MCF 10A (cell line): ENCODE results near the gene PDE4D. TPM values are rescaled to one million over a fixed set of nuclear protein-coding genes. Genes with fewer than 3 reads are reported as not detected.

Source experiments
- BruUV-seq: library from RNA; stranded (reverse); fragments of 400-500 nt; replicated peaks from 2 replicates; lab custom pipeline; 2021; lab: Mats Ljungman, UMichigan
- CTCF ChIA-PET: fragments of 300-600 bp; sonication (Branson Sonifier 250); formaldehyde crosslinking; extraction: SDS; loops from one replicate; lab custom pipeline; 2021; ENCODE audit warnings: antibody characterized with exemption, inconsistent platforms; lab: Yijun Ruan, JAX
- POLR2A ChIA-PET: fragments of 300-600, 350-650 bp; sonication (Branson Sonifier 250); formaldehyde crosslinking; extraction: SDS; loops from one replicate; lab custom pipeline; 2020; ENCODE audit warnings: antibody characterized with exemption, inconsistent platforms; lab: Yijun Ruan, JAX
- DNase-seq: peaks from one replicate; pipeline ENCODE4 v3.0.0-alpha.2; 2018; ENCODE audit not compliant: unreplicated experiment
- H3K27ac Mint-ChIP-seq: one replicate; pipeline ENCODE4 v1.8.0; 2022; ENCODE audit warnings: mild to moderate bottlenecking, low read depth, mixed read lengths; ENCODE audit not compliant: unreplicated experiment
- H3K27me3 Mint-ChIP-seq: one replicate; pipeline ENCODE4 v1.8.0; 2022; ENCODE audit warnings: mixed read lengths; ENCODE audit not compliant: insufficient read depth, unreplicated experiment
- H3K36me3 Mint-ChIP-seq: one replicate; pipeline ENCODE4 v1.8.0; 2022; ENCODE audit warnings: mild to moderate bottlenecking, moderate library complexity, mixed read lengths; ENCODE audit not compliant: insufficient read depth, unreplicated experiment
- H3K4me1 Mint-ChIP-seq: one replicate; pipeline ENCODE4 v1.8.0; 2022; ENCODE audit warnings: mixed read lengths; ENCODE audit not compliant: insufficient read depth, unreplicated experiment
- H3K4me3 Mint-ChIP-seq: one replicate; pipeline ENCODE4 v1.8.0; 2022; ENCODE audit warnings: mild to moderate bottlenecking, moderate library complexity, mixed read lengths; ENCODE audit not compliant: unreplicated experiment
- H3K9me3 Mint-ChIP-seq: one replicate; pipeline ENCODE4 v1.8.0; 2022; ENCODE audit warnings: mixed read lengths; ENCODE audit not compliant: unreplicated experiment
- intact Hi-C: fragments of 100-400 bp; cut with micrococcal nuclease; formaldehyde crosslinking; loops from 2 replicates; pipeline ENCODE4 v1.14.1; 2022
- total RNA-seq: library from RNA; stranded (reverse); gene quantifications from 2 replicates; pipeline ENCODE4 v1.2.3, GENCODE V29; 2022
- TF ChIP-seq, protein P1 (sequence below): fragments of 200-600 bp; IDR thresholded peaks from one replicate; pipeline ENCODE4 v1.8.0; 2022; ENCODE audit warnings: antibody characterized with exemption, mild to moderate bottlenecking; ENCODE audit not compliant: unreplicated experiment

The PDE4D gene
- total RNA-seq, 1 experiment from 2014 or later, result 85.0 TPM

DNA sequence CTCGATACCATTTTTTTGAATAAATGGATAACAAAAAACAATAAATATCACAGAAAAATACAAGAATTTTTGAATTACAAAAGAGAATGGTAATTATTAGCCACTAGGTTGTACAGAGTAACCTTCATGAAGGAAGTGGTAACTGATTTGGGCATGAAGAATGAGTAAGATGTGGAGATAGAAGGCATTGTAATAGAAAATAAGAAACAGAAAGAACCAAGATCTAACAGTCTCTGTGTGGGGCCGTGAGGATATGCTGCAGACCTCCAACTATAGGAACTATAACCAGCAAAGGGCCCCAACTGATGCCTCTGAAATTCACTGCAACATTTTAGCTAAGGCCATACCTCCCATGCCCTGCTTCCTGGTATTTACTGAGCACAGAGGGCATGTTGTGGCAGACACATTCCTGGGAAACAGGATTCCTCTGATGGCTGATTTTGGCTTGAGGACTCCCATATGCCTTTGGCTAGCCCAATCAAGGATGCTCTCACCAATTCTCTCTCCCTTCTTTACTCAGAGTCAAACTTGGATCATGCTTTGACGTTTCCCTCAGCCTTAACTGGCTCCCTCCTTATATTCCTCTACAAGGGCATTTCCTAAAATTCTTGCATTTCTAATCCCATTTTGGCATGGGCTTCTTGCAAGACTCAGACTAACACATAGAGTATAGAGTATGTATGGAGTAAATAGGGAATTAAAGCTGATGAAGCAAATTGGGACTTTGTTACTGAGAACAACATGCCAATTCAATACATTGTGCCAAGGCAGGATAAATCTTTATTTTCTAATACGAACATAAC is 208.9 kb downstream of the PDE4D start:
- no peaks in the 10 kb centered on the region for H3K9me3 Mint-ChIP-seq
- peaks cover 37% of the 10 kb centered on the region for H3K36me3 Mint-ChIP-seq
- BruUV-seq, result TSS peak; percentile 9
- H3K4me1 Mint-ChIP-seq, result peaks cover 19% of the 10 kb centered on the region
- no peak for DNase-seq
- peak overlapping the region; percentile 44 for H3K27ac Mint-ChIP-seq
- intact Hi-C loops, result no loop called here
- ChIA-PET POLR2A (interaction anchor here (1.4 kb wide), 1 partner anchor 10 kb away, joined by 3 read pairs; no protein-coding TSS in a partner anchor), CTCF (interaction anchor here (0.7 to 1.8 kb wide), 3 partner anchors 11 to 496 kb away, joined by 3 to 5 read pairs (median 3); no protein-coding TSS in a partner anchor)
- H3K4me3 Mint-ChIP-seq, result no peak overlapping the region
- H3K27me3 Mint-ChIP-seq, result no peaks in the 10 kb centered on the region
- TF ChIP-seq, protein P1, sequence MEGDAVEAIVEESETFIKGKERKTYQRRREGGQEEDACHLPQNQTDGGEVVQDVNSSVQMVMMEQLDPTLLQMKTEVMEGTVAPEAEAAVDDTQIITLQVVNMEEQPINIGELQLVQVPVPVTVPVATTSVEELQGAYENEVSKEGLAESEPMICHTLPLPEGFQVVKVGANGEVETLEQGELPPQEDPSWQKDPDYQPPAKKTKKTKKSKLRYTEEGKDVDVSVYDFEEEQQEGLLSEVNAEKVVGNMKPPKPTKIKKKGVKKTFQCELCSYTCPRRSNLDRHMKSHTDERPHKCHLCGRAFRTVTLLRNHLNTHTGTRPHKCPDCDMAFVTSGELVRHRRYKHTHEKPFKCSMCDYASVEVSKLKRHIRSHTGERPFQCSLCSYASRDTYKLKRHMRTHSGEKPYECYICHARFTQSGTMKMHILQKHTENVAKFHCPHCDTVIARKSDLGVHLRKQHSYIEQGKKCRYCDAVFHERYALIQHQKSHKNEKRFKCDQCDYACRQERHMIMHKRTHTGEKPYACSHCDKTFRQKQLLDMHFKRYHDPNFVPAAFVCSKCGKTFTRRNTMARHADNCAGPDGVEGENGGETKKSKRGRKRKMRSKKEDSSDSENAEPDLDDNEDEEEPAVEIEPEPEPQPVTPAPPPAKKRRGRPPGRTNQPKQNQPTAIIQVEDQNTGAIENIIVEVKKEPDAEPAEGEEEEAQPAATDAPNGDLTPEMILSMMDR, result no peak

DNA sequence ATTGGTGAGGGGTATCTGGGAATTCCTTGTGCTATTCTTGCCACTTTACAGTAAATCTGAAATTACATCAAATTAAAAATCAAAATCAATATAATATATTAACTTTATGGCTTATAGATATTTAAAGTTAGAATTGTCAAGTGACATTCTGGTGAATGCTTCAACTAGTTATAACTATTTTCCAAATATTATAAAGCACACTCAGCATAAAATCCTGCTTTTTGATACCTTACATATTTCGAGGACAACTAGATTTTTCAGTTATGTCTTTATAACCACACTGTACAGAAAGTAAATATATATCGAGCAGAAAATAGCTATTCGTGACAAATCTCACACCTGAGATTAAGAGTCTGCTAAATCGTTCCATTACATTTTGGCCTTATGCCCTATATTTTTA is 210.2 kb downstream of the PDE4D start:
- H3K27ac Mint-ChIP-seq, result no peak overlapping the region
- BruUV-seq, result no TSS peak
- DNase-seq, result no peak
- ChIA-PET CTCF (interaction anchor here (0.5 kb wide), 1 partner anchor 117 kb away, joined by 3 read pairs; no protein-coding TSS in a partner anchor), POLR2A (interaction anchor here (1.3 kb wide), 1 partner anchor 89 kb away, joined by 4 read pairs; no protein-coding TSS in a partner anchor)
- peaks cover 40% of the 10 kb centered on the region for H3K36me3 Mint-ChIP-seq
- no peak overlapping the region for H3K4me3 Mint-ChIP-seq
- no peaks in the 10 kb centered on the region for H3K9me3 Mint-ChIP-seq
- TF ChIP-seq, protein P1, result no peak
- peaks cover 19% of the 10 kb centered on the region for H3K4me1 Mint-ChIP-seq
- H3K27me3 Mint-ChIP-seq, result no peaks in the 10 kb centered on the region
- intact Hi-C loops, result no loop called here

DNA sequence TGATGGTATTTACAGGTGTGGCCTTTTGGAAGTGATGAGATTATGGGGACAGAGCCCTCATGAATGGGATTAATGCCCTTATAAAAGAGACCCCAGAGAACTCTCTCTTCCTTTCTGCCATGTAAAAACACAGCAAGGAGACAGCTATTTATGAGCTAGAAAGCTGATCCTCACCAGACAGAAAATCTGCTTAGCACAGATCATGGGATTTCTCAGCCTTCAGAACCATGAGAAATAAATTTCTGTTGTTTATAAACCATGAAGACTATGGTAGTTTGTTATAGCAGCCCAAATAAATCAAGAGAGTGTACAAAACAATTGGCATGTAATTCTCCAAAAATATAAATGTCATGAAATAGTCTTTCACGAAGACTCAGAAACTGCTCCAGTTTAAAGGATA is 211.0 kb downstream of the PDE4D start:
- no peaks in the 10 kb centered on the region for H3K27me3 Mint-ChIP-seq
- H3K36me3 Mint-ChIP-seq, result peaks cover 47% of the 10 kb centered on the region
- POLR2A ChIA-PET, result interaction anchor here (0.6 to 1.5 kb wide), 4 partner anchors 26 to 407 kb away, joined by 3 to 4 read pairs (median 3); no protein-coding TSS in a partner anchor
- H3K4me1 Mint-ChIP-seq, result peaks cover 13% of the 10 kb centered on the region
- no peaks in the 10 kb centered on the region for H3K9me3 Mint-ChIP-seq
- TF ChIP-seq, protein P1, result no peak
- no peak for DNase-seq
- intact Hi-C loops, result no loop called here
- no peak overlapping the region for H3K4me3 Mint-ChIP-seq
- no TSS peak for BruUV-seq
- no peak overlapping the region for H3K27ac Mint-ChIP-seq
- CTCF ChIA-PET, result interaction anchor here (0.8 kb wide), 1 partner anchor 42 kb away, joined by 3 read pairs; no protein-coding TSS in a partner anchor

DNA sequence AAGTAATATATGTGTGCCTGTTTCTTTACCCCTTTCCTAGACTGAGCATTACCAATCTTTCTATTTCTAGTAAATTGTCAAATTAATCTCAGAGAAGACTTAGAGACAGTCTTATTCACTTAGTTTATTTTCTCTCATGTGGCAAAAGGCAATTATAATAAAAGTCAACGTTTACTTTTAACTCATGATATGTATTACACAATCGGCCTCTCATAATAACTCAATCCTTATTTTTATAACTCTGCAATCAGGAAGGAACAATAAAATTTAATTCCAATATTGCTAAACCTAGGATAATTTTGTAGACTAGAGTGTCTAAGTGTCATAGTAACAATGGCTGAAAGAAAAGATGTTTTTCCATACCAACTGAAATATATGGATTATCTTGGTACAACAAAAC is 214.6 kb downstream of the PDE4D start:
- Mint-ChIP-seq H3K36me3 (peaks cover 27% of the 10 kb centered on the region), H3K9me3 (no peaks in the 10 kb centered on the region), H3K4me3 (no peak overlapping the region), H3K4me1 (no peaks in the 10 kb centered on the region), H3K27ac (no peak overlapping the region), H3K27me3 (no peaks in the 10 kb centered on the region)
- intact Hi-C loops, result no loop called here
- CTCF ChIA-PET, result interaction anchor here (1.0 kb wide), 1 partner anchor 11 kb away, joined by 4 read pairs; no protein-coding TSS in a partner anchor
- BruUV-seq, result no TSS peak
- no peak for DNase-seq
- POLR2A ChIA-PET, result no interaction called here
- TF ChIP-seq, protein P1, result no peak
